Measurements from ENCODE around the gene ZNF444.

GRCh38 chr19:56177564-56178243 is 36.6 kb downstream of the ZNF444 start:
- TF ChIP-seq POLR2AphosphoS5 (IDR thresholded peaks at IDR 0.05; ENCODE audit: borderline replicate concordance, low read depth, low read length) (no peak), EZH2 (IDR thresholded peaks at IDR 0.05) (no peak), FOXP2 (optimal IDR thresholded peaks at IDR 0.05; ENCODE audit: control extremely low read depth, extremely low read length, insufficient read depth) (no peak)
